KMS-11 (cell line): ENCODE measurements around the gene ITGAX.

Experiments used
- H2AFZ ChIP-seq: fragments of 200-600 bp; sonication (generic); 2 replicates; pipeline ENCODE4 v1.6.1; 2016; ENCODE audit warnings: antibody characterized with exemption, mixed run types, low read depth
- H3K27ac ChIP-seq: fragments of 200-600 bp; sonication (generic); 2 replicates; pipeline ENCODE4 v1.6.1; 2016; ENCODE audit warnings: mild to moderate bottlenecking, mixed run types
- H3K27me3 ChIP-seq: fragments of 200-600 bp; sonication (generic); 2 replicates; pipeline ENCODE4 v1.6.1; 2017; ENCODE audit warnings: mild to moderate bottlenecking, low read depth, mixed run types, moderate library complexity; ENCODE audit not compliant: insufficient read depth
- H3K36me3 ChIP-seq: fragments of 200-600 bp; sonication (generic); 2 replicates; pipeline ENCODE4 v1.6.1; 2017; ENCODE audit warnings: mild to moderate bottlenecking, mixed run types; ENCODE audit not compliant: insufficient read depth
- H3K4me1 ChIP-seq: fragments of 200-600 bp; sonication (generic); 2 replicates; pipeline ENCODE4 v1.6.1; 2016; ENCODE audit warnings: mild to moderate bottlenecking, low read depth, mixed run types; ENCODE audit not compliant: poor library complexity, severe bottlenecking
- H3K4me2 ChIP-seq: fragments of 200-600 bp; sonication (generic); 2 replicates; pipeline ENCODE4 v1.7.0; 2016; ENCODE audit warnings: mild to moderate bottlenecking, mixed run types
- H3K4me3 ChIP-seq: fragments of 200-600 bp; sonication (generic); IDR thresholded peaks from 2 replicates; pipeline ENCODE4 v1.6.1; 2017; ENCODE audit warnings: low read depth, low read length, mixed read lengths; ENCODE audit not compliant: insufficient read depth
- H3K79me2 ChIP-seq: fragments of 200-600 bp; sonication (generic); 2 replicates; pipeline ENCODE4 v1.6.1; 2016; ENCODE audit warnings: low read depth, mixed run types; ENCODE audit not compliant: insufficient read depth
- H3K9ac ChIP-seq: fragments of 200-600 bp; sonication (generic); 2 replicates; pipeline ENCODE4 v1.6.1; 2016; ENCODE audit warnings: mild to moderate bottlenecking, mixed run types
- H4K20me1 ChIP-seq: fragments of 200-600 bp; sonication (generic); 2 replicates; pipeline ENCODE4 v1.6.1; 2016; ENCODE audit warnings: mild to moderate bottlenecking, mixed run types; ENCODE audit not compliant: insufficient read depth
- TF ChIP-seq, protein P1 (sequence below): fragments of 200-600 bp; sonication (generic); conservative IDR thresholded peaks from 2 replicates; pipeline ENCODE4 v1.6.1; 2017; ENCODE audit warnings: low read depth, mild to moderate bottlenecking, antibody characterized with exemption, low read length, moderate library complexity, mixed read lengths

Gene ITGAX

DNA sequence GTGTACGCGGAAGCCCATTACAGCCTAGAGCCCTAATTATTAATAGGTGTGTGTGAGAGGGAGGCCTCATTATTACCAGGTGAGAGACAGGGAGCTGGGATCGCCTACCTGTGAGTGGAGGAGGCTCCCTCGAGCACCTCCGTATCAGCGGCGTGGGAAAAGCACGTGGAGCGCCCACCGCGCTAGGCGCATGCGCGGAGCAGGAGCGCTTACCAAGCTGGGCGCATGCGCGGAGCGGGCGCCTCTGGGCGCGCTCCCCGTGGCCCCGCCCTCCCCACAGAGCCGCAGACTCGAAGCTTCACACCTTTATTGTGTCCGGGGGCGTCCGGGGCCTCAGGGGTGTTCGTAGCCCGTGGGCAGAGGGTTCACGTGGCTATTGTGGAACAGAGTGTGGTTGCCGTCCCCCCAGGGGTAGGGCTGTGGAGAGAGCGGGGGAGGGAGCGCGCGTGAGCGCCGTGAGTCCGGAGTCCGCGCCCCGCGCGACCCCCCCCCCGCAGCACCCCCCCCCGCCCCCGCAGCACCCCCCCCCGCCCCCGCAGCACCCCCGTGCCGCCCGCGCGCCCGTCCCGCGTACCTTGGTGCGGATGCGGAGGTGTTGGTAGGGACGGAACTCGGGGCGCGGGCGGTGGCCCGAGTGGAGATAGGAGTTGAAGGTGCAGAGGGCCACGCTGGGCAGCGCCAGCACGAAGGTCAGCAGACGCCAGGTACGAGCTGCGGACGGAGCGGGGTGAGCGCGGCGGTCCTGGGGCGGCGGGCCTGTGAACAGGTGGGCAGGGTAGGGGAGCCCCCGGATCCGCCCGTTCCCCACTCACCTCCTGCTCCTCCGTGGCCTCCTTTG is 72.7 kb downstream of the ITGAX start:
- H3K9ac ChIP-seq, result no peak overlapping the region
- no peak overlapping the region for H2AFZ ChIP-seq
- no peak overlapping the region for H3K4me2 ChIP-seq
- H3K79me2 ChIP-seq, result no peaks in the 10 kb centered on the region
- no peak overlapping the region for H3K4me3 ChIP-seq
- no peak overlapping the region for H3K27ac ChIP-seq
- H3K36me3 ChIP-seq, result no peaks in the 10 kb centered on the region
- no peaks in the 10 kb centered on the region for H4K20me1 ChIP-seq
- no peaks in the 10 kb centered on the region for H3K27me3 ChIP-seq
- peaks cover 13% of the 10 kb centered on the region for H3K4me1 ChIP-seq
- TF ChIP-seq, protein P1, sequence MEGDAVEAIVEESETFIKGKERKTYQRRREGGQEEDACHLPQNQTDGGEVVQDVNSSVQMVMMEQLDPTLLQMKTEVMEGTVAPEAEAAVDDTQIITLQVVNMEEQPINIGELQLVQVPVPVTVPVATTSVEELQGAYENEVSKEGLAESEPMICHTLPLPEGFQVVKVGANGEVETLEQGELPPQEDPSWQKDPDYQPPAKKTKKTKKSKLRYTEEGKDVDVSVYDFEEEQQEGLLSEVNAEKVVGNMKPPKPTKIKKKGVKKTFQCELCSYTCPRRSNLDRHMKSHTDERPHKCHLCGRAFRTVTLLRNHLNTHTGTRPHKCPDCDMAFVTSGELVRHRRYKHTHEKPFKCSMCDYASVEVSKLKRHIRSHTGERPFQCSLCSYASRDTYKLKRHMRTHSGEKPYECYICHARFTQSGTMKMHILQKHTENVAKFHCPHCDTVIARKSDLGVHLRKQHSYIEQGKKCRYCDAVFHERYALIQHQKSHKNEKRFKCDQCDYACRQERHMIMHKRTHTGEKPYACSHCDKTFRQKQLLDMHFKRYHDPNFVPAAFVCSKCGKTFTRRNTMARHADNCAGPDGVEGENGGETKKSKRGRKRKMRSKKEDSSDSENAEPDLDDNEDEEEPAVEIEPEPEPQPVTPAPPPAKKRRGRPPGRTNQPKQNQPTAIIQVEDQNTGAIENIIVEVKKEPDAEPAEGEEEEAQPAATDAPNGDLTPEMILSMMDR, result no peak

DNA sequence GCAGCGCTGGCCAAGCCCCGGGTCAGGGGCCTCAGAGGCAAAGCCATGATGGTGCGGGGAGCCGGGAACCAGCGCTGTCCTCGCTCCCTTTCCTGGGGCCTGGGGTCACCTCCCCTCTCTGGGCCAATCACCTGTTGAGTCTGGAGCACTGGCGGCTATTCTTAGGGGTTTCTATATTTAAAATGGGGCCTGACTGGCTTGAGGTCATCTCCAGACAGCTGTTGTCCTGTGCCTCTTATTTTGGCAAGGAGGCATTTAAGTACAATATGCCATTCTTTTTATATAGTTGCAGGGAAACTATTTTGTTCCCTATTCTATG is 73.3 kb downstream of the ITGAX start, which contains the start of gene COX6A2:
Gene COX6A2 (minus strand): TSS at position 82 of the 319 bp plus-strand sequence. CDS start 35 bp downstream, at position 47.
- H3K27me3 ChIP-seq, result no peaks in the 10 kb centered on the region
- no peak within 1 kb of the TSS for H3K4me2 ChIP-seq
- no peak within 1 kb of the TSS for H2AFZ ChIP-seq
- H4K20me1 ChIP-seq, result no peaks in the 10 kb centered on the region
- H3K9ac ChIP-seq, result no peak within 1 kb of the TSS
- TF ChIP-seq, protein P1, result no peak
- H3K79me2 ChIP-seq, result no peaks in the 10 kb centered on the region
- no peak within 1 kb of the TSS for H3K4me3 ChIP-seq
- no peaks in the 10 kb centered on the region for H3K36me3 ChIP-seq
- H3K4me1 ChIP-seq, result peaks cover 13% of the 10 kb centered on the region
- H3K27ac ChIP-seq, result no peak within 1 kb of the TSS

- H3K27ac ChIP-seq, result no peak overlapping the region
- H3K36me3 ChIP-seq, result no peaks in the 10 kb centered on the region
- no peak overlapping the region for H3K4me2 ChIP-seq
- no peak overlapping the region for H2AFZ ChIP-seq
- H3K9ac ChIP-seq, result no peak overlapping the region
- peaks cover 13% of the 10 kb centered on the region for H3K4me1 ChIP-seq
- no peak overlapping the region for H3K4me3 ChIP-seq
- no peaks in the 10 kb centered on the region for H3K27me3 ChIP-seq
- H4K20me1 ChIP-seq, result no peaks in the 10 kb centered on the region
- H3K79me2 ChIP-seq, result no peaks in the 10 kb centered on the region
- TF ChIP-seq, protein P1, result no peak
Measured at GRCh38 chr16:31428638-31429247, 73.8 kb downstream of the ITGAX start.

GRCh38 chr16:31429314-31429713 is 74.3 kb downstream of the ITGAX start:
- no peaks in the 10 kb centered on the region for H4K20me1 ChIP-seq
- no peak overlapping the region for H2AFZ ChIP-seq
- TF ChIP-seq, protein P1, result no peak
- no peaks in the 10 kb centered on the region for H3K36me3 ChIP-seq
- no peak overlapping the region for H3K4me2 ChIP-seq
- H3K4me3 ChIP-seq, result no peak overlapping the region
- no peak overlapping the region for H3K27ac ChIP-seq
- no peaks in the 10 kb centered on the region for H3K79me2 ChIP-seq
- no peak overlapping the region for H3K9ac ChIP-seq
- H3K27me3 ChIP-seq, result no peaks in the 10 kb centered on the region
- H3K4me1 ChIP-seq, result peaks cover 13% of the 10 kb centered on the region
